Activated naive CD4-positive, alpha-beta T cell treated with anti-CD3 and anti-CD28 coated beads, Interleukin-2, amount 50 U/mL, for 24 hours (primary cell): ENCODE results near the gene ABHD14A.
"Not testable (repeated sequence)": the region's sequence is repeated elsewhere in the genome, so short reads cannot be mapped to it uniquely, and the experiment has no call there.

Experiments
- H3K27ac Mint-ChIP-seq: one replicate; pipeline ENCODE4 v1.8.0; 2021; ENCODE audit warnings: mild to moderate bottlenecking, mixed read lengths
- H3K27me3 Mint-ChIP-seq: one replicate; pipeline ENCODE4 v1.8.0; 2021; ENCODE audit warnings: mixed read lengths
- H3K36me3 Mint-ChIP-seq: one replicate; pipeline ENCODE4 v1.8.0; 2021; ENCODE audit warnings: mixed read lengths
- H3K4me1 Mint-ChIP-seq: one replicate; pipeline ENCODE4 v1.8.0; 2021; ENCODE audit warnings: mixed read lengths
- H3K4me3 Mint-ChIP-seq: one replicate; pipeline ENCODE4 v1.8.0; 2021; ENCODE audit warnings: mild to moderate bottlenecking, mixed read lengths
- H3K9me3 Mint-ChIP-seq: one replicate; pipeline ENCODE4 v1.8.0; 2021; ENCODE audit warnings: mixed read lengths

The ABHD14A gene

GRCh38 chr3:51990501-51990971 lies 15.7 kb downstream of the ABHD14A start:
- H3K4me3 Mint-ChIP-seq, H3K9me3 Mint-ChIP-seq, H3K27me3 Mint-ChIP-seq: not testable (repeated sequence)
- peaks cover 20% of the 10 kb centered on the region for H3K4me1 Mint-ChIP-seq
- peaks cover 20% of the 10 kb centered on the region for H3K36me3 Mint-ChIP-seq
- peak overlapping the region; percentile 8 for H3K27ac Mint-ChIP-seq

GRCh38 chr3:51992017-51992682 lies 17.3 kb downstream of the ABHD14A start:
- peak overlapping the region; percentile 100 for H3K4me3 Mint-ChIP-seq
- H3K9me3 Mint-ChIP-seq, result no peaks in the 10 kb centered on the region
- H3K36me3 Mint-ChIP-seq, result peaks cover 24% of the 10 kb centered on the region
- peaks cover 24% of the 10 kb centered on the region for H3K4me1 Mint-ChIP-seq
- no peaks in the 10 kb centered on the region for H3K27me3 Mint-ChIP-seq
- peak overlapping the region; percentile 62 for H3K27ac Mint-ChIP-seq

GRCh38 chr3:51993657-51994056 lies 18.8 kb downstream of the ABHD14A start:
- Mint-ChIP-seq H3K27ac (peak overlapping the region; percentile 59), H3K36me3 (peaks cover 24% of the 10 kb centered on the region), H3K4me1 (peaks cover 24% of the 10 kb centered on the region), H3K4me3 (peak overlapping the region; percentile 100)
- H3K9me3 Mint-ChIP-seq, H3K27me3 Mint-ChIP-seq: not testable (repeated sequence)

- Mint-ChIP-seq H3K27me3 (no peaks in the 10 kb centered on the region), H3K9me3 (no peaks in the 10 kb centered on the region), H3K36me3 (peaks cover 24% of the 10 kb centered on the region), H3K4me3 (peak overlapping the region; percentile 100), H3K27ac (peak overlapping the region; percentile 100), H3K4me1 (peaks cover 24% of the 10 kb centered on the region)
Measured at GRCh38 chr3:51994530-51994929, 19.7 kb downstream of the ABHD14A start.

GRCh38 chr3:51995346-51996163 lies 20.7 kb downstream of the ABHD14A start, which contains the start of gene RPL29:
TSS of gene RPL29 (minus strand) at chr3:51995895. CDS start at chr3:51995461, 434 bp downstream.
- Mint-ChIP-seq H3K9me3 (no peaks in the 10 kb centered on the region), H3K4me1 (peaks cover 24% of the 10 kb centered on the region), H3K27me3 (no peaks in the 10 kb centered on the region), H3K36me3 (peaks cover 24% of the 10 kb centered on the region), H3K27ac (peak within 1 kb of the TSS; percentile 100), H3K4me3 (peak within 1 kb of the TSS; percentile 100)

- H3K27me3 Mint-ChIP-seq, result no peaks in the 10 kb centered on the region
- H3K27ac Mint-ChIP-seq, result no peak overlapping the region
- H3K4me1 Mint-ChIP-seq, result peaks cover 32% of the 10 kb centered on the region
- peaks cover 21% of the 10 kb centered on the region for H3K36me3 Mint-ChIP-seq
- no peak overlapping the region for H3K4me3 Mint-ChIP-seq
- H3K9me3 Mint-ChIP-seq, result no peaks in the 10 kb centered on the region
Measured at GRCh38 chr3:51997172-51997571, 22.3 kb downstream of the ABHD14A start.

- Mint-ChIP-seq H3K4me3 (no peak overlapping the region), H3K4me1 (peaks cover 26% of the 10 kb centered on the region), H3K27me3 (no peaks in the 10 kb centered on the region), H3K36me3 (peaks cover 20% of the 10 kb centered on the region), H3K27ac (peak overlapping the region; percentile 20), H3K9me3 (no peaks in the 10 kb centered on the region)
Measured at GRCh38 chr3:51997935-51998596, 23.2 kb downstream of the ABHD14A start.

- peaks cover 22% of the 10 kb centered on the region for H3K4me1 Mint-ChIP-seq
- no peak overlapping the region for H3K4me3 Mint-ChIP-seq
- peaks cover 17% of the 10 kb centered on the region for H3K36me3 Mint-ChIP-seq
- no peak overlapping the region for H3K27ac Mint-ChIP-seq
- H3K27me3 Mint-ChIP-seq, result no peaks in the 10 kb centered on the region
- H3K9me3 Mint-ChIP-seq, result no peaks in the 10 kb centered on the region
Measured at GRCh38 chr3:51998774-51999173, 23.9 kb downstream of the ABHD14A start.

- H3K9me3 Mint-ChIP-seq, result no peaks in the 10 kb centered on the region
- peaks cover 9% of the 10 kb centered on the region for H3K36me3 Mint-ChIP-seq
- H3K27ac Mint-ChIP-seq, result no peak overlapping the region
- H3K4me3 Mint-ChIP-seq, result no peak overlapping the region
- peaks cover 13% of the 10 kb centered on the region for H3K4me1 Mint-ChIP-seq
- no peaks in the 10 kb centered on the region for H3K27me3 Mint-ChIP-seq
Measured at GRCh38 chr3:51999846-52000245, 25.0 kb downstream of the ABHD14A start.

GRCh38 chr3:52001443-52001974 lies 26.6 kb downstream of the ABHD14A start:
- Mint-ChIP-seq H3K27me3 (no peaks in the 10 kb centered on the region), H3K36me3 (no peaks in the 10 kb centered on the region), H3K4me3 (no peak overlapping the region), H3K4me1 (peaks cover 21% of the 10 kb centered on the region), H3K27ac (no peak overlapping the region), H3K9me3 (no peaks in the 10 kb centered on the region)

GRCh38 chr3:52002748-52003147 lies 27.9 kb downstream of the ABHD14A start:
- H3K27ac Mint-ChIP-seq, result no peak overlapping the region

GRCh38 chr3:52004163-52004787 lies 29.4 kb downstream of the ABHD14A start:
- no peaks in the 10 kb centered on the region for H3K9me3 Mint-ChIP-seq
- no peak overlapping the region for H3K27ac Mint-ChIP-seq
- no peak overlapping the region for H3K4me3 Mint-ChIP-seq
- no peaks in the 10 kb centered on the region for H3K27me3 Mint-ChIP-seq
- no peaks in the 10 kb centered on the region for H3K36me3 Mint-ChIP-seq
- H3K4me1 Mint-ChIP-seq, result peaks cover 21% of the 10 kb centered on the region

More at GRCh38 chr3:52002748-52003147, 27.9 kb downstream of the ABHD14A start:
- Mint-ChIP-seq H3K4me3 (no peak overlapping the region), H3K4me1 (peaks cover 21% of the 10 kb centered on the region), H3K27me3 (no peaks in the 10 kb centered on the region), H3K36me3 (no peaks in the 10 kb centered on the region), H3K9me3 (no peaks in the 10 kb centered on the region)

- no peaks in the 10 kb centered on the region for H3K27me3 Mint-ChIP-seq
- no peaks in the 10 kb centered on the region for H3K36me3 Mint-ChIP-seq
- no peak overlapping the region for H3K27ac Mint-ChIP-seq
Measured at GRCh38 chr3:52004906-52005395, 30.1 kb downstream of the ABHD14A start.

GRCh38 chr3:52005571-52005986 lies 30.7 kb downstream of the ABHD14A start:
- H3K27ac Mint-ChIP-seq, result no peak overlapping the region
- no peaks in the 10 kb centered on the region for H3K9me3 Mint-ChIP-seq
- no peaks in the 10 kb centered on the region for H3K36me3 Mint-ChIP-seq
- H3K27me3 Mint-ChIP-seq, result no peaks in the 10 kb centered on the region
- peaks cover 21% of the 10 kb centered on the region for H3K4me1 Mint-ChIP-seq
- no peak overlapping the region for H3K4me3 Mint-ChIP-seq

More at GRCh38 chr3:52004906-52005395, 30.1 kb downstream of the ABHD14A start:
- no peak overlapping the region for H3K4me3 Mint-ChIP-seq
- no peaks in the 10 kb centered on the region for H3K9me3 Mint-ChIP-seq
- H3K4me1 Mint-ChIP-seq, result peaks cover 21% of the 10 kb centered on the region
